Measurements from ENCODE around the gene AGR2. TPM values are rescaled to one million over a fixed set of nuclear protein-coding genes. Genes with fewer than 3 reads are reported as not detected.

Gene AGR2
- total and polyA plus RNA-seq, 2 of the 4 experiments (the other 2 are of a cell fraction), result not detected

- no peak for TF ChIP-seq RCOR1 (IDR thresholded peaks at IDR 0.05; ENCODE audit: insufficient replicate concordance, low read length)
These were observed 46.0 kb upstream of the AGR2 start (continued) for GRCh38 chr7:16850614-16851466.

- Histone ChIP-seq H3K36me3 (ENCODE audit: control insufficient read depth, insufficient read depth, low read length) (no peaks in the 10 kb centered on the region), H3K4me2 (ENCODE audit: low read depth, low read length) (no peak overlapping the region), H3K27me3 (ENCODE audit: control insufficient read depth, insufficient read depth, low read length) (peaks cover 2% of the 10 kb centered on the region; the same call in 1 of the 2 replicates), H2BK20ac (ENCODE audit: low read depth, low read length) (no peak overlapping the region), H3K9me1 (ENCODE audit: insufficient read depth, low read length) (no peaks in the 10 kb centered on the region), H4K20me1 (ENCODE audit: insufficient read depth, low read length) (no peaks in the 10 kb centered on the region), H3K27ac (ENCODE audit: insufficient read depth, low read length) (no peak overlapping the region), H3K56ac (ENCODE audit: extremely low read depth, insufficient read depth, low read length) (no peak overlapping the region), H3K23ac (ENCODE audit: low read depth, low read length) (no peak overlapping the region), H3K79me1 (ENCODE audit: low read depth in 1 of 2, low read length in 2 of 2) (no peaks in the 10 kb centered on the region), H3K14ac (replicated peaks; ENCODE audit: low read depth, low read length) (no peak overlapping the region), H4K5ac (ENCODE audit: low read depth, low read length) (no peak overlapping the region), H3K4ac (ENCODE audit: low read depth, low read length) (no peak overlapping the region), H2BK5ac (ENCODE audit: low read depth, low read length, poor library complexity, severe bottlenecking) (no peak overlapping the region), H3K4me1 (ENCODE audit: control insufficient read depth, insufficient read depth, low read length) (peaks cover 3% of the 10 kb centered on the region), H2AFZ (replicated peaks; ENCODE audit: low read length, poor library complexity) (no peak overlapping the region), H2BK120ac (ENCODE audit: low read depth, low read length) (no peak overlapping the region), H3K4me3 (ENCODE audit: insufficient read depth, low read depth, low read length) (no peak overlapping the region), H4K91ac (ENCODE audit: insufficient read depth, low read depth, low read length) (no peak overlapping the region), H3K18ac (ENCODE audit: low read depth, low read length) (no peak overlapping the region), H4K8ac (ENCODE audit: low read depth in 2 of 2, low read length in 2 of 2) (no peak overlapping the region), H2BK15ac (ENCODE audit: low read depth, low read length) (no peak overlapping the region), H3K9me3 (ENCODE audit: control insufficient read depth, insufficient read depth, low read length) (no peaks in the 10 kb centered on the region), H2AK9ac (replicated peaks; ENCODE audit: low read depth, low read length, poor library complexity) (no peak overlapping the region), H2AK5ac (ENCODE audit: low read depth, low read length) (no peak overlapping the region), H3K9ac (ENCODE audit: low read depth, low read length) (no peak overlapping the region)
- POLR2A ChIA-PET (ENCODE audit: unreplicated experiment), result no interaction called here
- intact Hi-C loops (cut with micrococcal nuclease) (no loop called here), in situ Hi-C loops (cut with MboI; ENCODE audit: low sequenced_read_pairs) (no loop called here), dilution Hi-C loops (cut with HindIII; ENCODE audit: low sequenced_read_pairs, unreplicated experiment) (no loop called here)
- CTCF ChIA-PET, result interaction anchor here (0.6 to 1.2 kb wide), 2 partner anchors 10 to 113 kb away, joined by 3 read pairs; no protein-coding TSS in a partner anchor
- TF ChIP-seq CEBPB (IDR thresholded peaks at IDR 0.05; ENCODE audit: low read depth, low read length), result no peak
- no peak for TF ChIP-seq FOS (IDR thresholded peaks at IDR 0.05; ENCODE audit: low read depth, low read length)
- no peak for TF ChIP-seq SMC3 (IDR thresholded peaks at IDR 0.05; ENCODE audit: low read depth, low read length)
- TF ChIP-seq MAFK (IDR thresholded peaks at IDR 0.05; ENCODE audit: low read depth, low read length), result no peak
- no peak for TF ChIP-seq RFX5 (IDR thresholded peaks at IDR 0.05; ENCODE audit: low read depth, low read length)
- no peak for TF ChIP-seq POLR2A (IDR thresholded peaks at IDR 0.05; ENCODE audit: low read depth, low read length)
- no peak for TF ChIP-seq ELK1 (IDR thresholded peaks at IDR 0.05; ENCODE audit: borderline replicate concordance, low read depth, low read length)
- no peak for DNase-seq
- no peak for ATAC-seq (ENCODE audit: low read depth)
- WGBS, 2 experiments (ENCODE audit: extremely low coverage in 2 of 2, insufficient read length in 1 of 2), result no CpG with 5 or more reads among the region's 12 CpGs
- no TSS peak for BruUV-seq (replicated peaks)
These were observed 44.7 kb upstream of the AGR2 start for GRCh38 chr7:16849296-16850148.
